K562 treated with DMSO at 1 percent for 24 hours (cell line): ENCODE results near the gene ANLN. TPM values are rescaled to one million over a fixed set of nuclear protein-coding genes. Genes with fewer than 3 reads are reported as not detected.

Source experiments
- total RNA-seq: library from RNA; unstranded; fragments of 300-600 nt; gene quantifications from 2 replicates; pipeline ENCODE4 v1.2.3, GENCODE V29; 2022; ENCODE audit warnings: low read depth; ENCODE audit not compliant: insufficient read depth

Gene ANLN, protein sequence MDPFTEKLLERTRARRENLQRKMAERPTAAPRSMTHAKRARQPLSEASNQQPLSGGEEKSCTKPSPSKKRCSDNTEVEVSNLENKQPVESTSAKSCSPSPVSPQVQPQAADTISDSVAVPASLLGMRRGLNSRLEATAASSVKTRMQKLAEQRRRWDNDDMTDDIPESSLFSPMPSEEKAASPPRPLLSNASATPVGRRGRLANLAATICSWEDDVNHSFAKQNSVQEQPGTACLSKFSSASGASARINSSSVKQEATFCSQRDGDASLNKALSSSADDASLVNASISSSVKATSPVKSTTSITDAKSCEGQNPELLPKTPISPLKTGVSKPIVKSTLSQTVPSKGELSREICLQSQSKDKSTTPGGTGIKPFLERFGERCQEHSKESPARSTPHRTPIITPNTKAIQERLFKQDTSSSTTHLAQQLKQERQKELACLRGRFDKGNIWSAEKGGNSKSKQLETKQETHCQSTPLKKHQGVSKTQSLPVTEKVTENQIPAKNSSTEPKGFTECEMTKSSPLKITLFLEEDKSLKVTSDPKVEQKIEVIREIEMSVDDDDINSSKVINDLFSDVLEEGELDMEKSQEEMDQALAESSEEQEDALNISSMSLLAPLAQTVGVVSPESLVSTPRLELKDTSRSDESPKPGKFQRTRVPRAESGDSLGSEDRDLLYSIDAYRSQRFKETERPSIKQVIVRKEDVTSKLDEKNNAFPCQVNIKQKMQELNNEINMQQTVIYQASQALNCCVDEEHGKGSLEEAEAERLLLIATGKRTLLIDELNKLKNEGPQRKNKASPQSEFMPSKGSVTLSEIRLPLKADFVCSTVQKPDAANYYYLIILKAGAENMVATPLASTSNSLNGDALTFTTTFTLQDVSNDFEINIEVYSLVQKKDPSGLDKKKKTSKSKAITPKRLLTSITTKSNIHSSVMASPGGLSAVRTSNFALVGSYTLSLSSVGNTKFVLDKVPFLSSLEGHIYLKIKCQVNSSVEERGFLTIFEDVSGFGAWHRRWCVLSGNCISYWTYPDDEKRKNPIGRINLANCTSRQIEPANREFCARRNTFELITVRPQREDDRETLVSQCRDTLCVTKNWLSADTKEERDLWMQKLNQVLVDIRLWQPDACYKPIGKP
- 31.5 and 33.6 TPM in 2 replicates for total RNA-seq

DNA sequence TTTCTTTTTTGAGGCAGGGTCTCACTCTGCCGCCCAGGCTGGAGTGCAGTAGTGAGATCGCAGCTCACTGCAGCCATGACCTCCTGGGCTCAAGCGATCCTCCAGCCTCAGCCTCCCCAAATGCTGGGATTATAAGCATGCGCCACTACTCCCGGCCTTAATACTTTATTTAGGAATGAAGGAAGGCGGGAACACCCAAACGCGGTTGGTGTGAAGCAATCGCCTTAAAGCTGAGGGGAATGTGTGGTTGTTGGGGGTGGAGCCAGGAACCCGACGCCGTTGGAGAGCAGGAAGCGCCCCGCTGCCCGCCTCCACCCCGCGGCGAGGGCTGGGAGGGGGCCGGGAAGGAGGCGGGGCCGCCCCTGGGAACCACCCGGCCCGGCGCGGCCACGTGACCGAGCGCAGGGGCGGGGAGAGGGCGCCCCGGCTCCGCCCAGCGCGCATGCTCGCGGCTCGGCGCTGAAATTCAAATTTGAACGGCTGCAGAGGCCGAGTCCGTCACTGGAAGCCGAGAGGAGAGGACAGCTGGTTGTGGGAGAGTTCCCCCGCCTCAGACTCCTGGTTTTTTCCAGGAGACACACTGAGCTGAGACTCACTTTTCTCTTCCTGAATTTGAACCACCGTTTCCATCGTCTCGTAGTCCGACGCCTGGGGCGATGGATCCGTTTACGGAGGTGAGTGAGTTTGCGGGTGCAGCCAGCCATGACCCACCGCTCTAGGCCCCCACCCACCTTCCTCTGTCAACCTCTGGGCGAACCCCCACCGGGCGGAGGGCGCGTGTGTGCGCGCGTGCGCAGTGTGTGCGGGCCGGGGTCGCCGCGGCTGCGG lies at the start of gene ANLN:
Gene ANLN, plus strand, starts transcription at position 492 of the 828 bp plus-strand sequence. Its CDS starts 165 bp downstream, at position 657.

Other genes starting within 250 kb of the ANLN start
- gene EEPD1, start 236.6 kb upstream of the ANLN start, total RNA-seq, result 0.63 and 2.4 TPM in 2 replicates